Measurements from ENCODE around the gene PTGR3. TPM values are rescaled to one million over a fixed set of nuclear protein-coding genes. Genes with fewer than 3 reads are reported as not detected.

The PTGR3 gene
- total RNA-seq, 2 donors from 2014 or later = 43.4 to 59.1 TPM

DNA sequence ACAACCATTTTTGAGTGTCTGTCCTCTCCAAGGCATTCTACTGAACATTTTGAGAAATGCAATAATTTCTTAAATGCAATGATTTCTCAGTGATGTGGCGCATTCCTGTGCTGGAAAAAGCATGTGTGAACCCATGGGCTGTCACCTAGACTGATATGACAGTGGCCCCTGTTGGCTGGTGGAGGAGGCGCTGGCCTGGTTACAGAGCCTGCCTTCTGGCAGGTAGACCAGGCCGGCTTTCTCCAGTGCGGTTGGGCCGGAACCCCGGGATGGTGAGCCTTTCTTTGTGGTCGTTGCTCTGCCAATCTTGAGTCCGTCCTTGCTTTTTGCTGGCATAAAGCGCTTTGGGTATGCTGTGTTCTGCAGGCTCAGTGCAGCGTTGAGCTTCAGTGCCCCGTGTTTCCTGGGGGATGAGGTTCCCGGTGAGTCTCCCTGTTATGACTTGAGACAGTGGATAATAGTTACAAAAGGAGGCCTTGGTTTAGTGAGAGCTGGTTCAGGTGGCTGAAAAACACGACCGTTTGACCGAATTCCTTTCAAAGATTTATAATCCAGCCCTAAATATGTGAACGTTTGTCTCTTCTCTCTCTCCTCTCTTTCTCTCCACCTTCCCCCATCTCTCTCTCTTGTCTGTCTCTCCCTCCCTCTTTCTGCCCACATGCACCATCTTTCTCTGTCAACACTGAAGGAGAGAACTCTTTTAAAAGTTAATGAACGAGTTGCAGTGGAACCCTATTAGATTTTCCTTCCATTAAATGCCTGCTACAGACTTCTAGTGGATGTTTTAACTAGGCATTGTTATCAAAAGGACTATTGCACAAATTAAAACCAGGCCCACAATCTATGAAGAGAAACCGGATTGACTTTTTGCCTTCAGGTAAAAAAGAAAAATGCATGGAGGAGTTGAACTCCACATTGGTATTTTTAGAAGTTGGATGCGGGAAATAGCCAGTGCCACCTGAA lies 35.7 kb upstream of the PTGR3 start:
- no peaks in the 10 kb centered on the region for H3K27me3 ChIP-seq
- no peaks in the 10 kb centered on the region for H3K4me1 ChIP-seq
- H3K4me3 ChIP-seq = no peak overlapping the region
- no peak overlapping the region for H3K27ac ChIP-seq
- H3K36me3 ChIP-seq = no peaks in the 10 kb centered on the region
- no peaks in the 10 kb centered on the region for H3K9me3 ChIP-seq
- intact Hi-C loops (cut with DNase I) = no loop called here
- DNase-seq = no peak
- TF ChIP-seq, protein P1, sequence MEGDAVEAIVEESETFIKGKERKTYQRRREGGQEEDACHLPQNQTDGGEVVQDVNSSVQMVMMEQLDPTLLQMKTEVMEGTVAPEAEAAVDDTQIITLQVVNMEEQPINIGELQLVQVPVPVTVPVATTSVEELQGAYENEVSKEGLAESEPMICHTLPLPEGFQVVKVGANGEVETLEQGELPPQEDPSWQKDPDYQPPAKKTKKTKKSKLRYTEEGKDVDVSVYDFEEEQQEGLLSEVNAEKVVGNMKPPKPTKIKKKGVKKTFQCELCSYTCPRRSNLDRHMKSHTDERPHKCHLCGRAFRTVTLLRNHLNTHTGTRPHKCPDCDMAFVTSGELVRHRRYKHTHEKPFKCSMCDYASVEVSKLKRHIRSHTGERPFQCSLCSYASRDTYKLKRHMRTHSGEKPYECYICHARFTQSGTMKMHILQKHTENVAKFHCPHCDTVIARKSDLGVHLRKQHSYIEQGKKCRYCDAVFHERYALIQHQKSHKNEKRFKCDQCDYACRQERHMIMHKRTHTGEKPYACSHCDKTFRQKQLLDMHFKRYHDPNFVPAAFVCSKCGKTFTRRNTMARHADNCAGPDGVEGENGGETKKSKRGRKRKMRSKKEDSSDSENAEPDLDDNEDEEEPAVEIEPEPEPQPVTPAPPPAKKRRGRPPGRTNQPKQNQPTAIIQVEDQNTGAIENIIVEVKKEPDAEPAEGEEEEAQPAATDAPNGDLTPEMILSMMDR (IDR thresholded peaks at IDR 0.05) = peak; percentile 21
- no peak overlapping the region for H3K9ac ChIP-seq (ENCODE audit: low read depth in 2 of 2, low read length in 2 of 2)

DNA sequence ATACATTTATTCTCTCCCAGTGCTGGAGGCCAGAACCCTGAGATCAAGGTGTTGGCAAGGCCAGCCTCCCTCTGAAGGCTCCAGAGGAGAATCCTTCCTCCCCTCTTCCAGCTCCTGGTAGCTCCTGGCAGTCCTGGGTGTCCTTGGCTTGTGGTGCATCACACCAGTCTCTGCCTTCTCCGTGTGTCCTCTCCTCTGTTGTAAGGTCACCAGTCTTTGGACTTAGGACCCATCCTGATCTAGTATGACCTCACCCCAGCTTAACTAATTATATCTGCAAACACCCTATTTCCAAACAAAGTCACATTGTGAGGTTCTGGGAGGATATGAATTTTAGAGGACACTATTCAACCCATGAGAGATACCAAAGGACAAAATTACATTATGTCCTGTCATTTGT lies 32.8 kb upstream of the PTGR3 start:
- Histone ChIP-seq H3K9ac (ENCODE audit: low read depth in 2 of 2, low read length in 2 of 2) (no peak overlapping the region), H3K27me3 (no peaks in the 10 kb centered on the region), H3K27ac (no peak overlapping the region), H3K36me3 (no peaks in the 10 kb centered on the region), H3K9me3 (no peaks in the 10 kb centered on the region), H3K4me3 (no peak overlapping the region), H3K4me1 (no peaks in the 10 kb centered on the region)
- intact Hi-C loops (cut with DNase I) = no loop called here
- TF ChIP-seq, protein P1 (IDR thresholded peaks at IDR 0.05) = no peak
- DNase-seq = no peak

DNA sequence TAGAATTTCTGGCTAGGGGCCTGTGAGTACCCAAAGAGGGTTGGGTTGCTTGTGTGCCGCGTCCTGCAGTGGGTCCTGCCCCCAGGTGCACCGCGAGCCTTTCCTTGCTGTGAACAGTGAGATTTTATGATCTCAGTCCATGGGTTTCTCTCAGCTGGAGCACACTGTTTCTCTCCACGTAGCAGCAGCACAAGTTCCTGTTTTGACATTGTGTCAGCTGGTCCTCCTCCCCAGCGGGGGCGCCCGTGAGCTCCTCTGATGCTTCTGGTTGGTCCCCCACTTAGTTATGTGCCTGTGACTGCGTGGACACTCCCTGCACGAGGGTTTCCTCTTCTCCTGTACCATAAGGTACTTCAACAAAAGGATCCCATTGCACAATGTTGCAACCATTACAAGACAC lies 31.5 kb upstream of the PTGR3 start:
- TF ChIP-seq, protein P1 (IDR thresholded peaks at IDR 0.05) = no peak
- no peaks in the 10 kb centered on the region for H3K36me3 ChIP-seq
- intact Hi-C loops (cut with DNase I) = no loop called here

DNA sequence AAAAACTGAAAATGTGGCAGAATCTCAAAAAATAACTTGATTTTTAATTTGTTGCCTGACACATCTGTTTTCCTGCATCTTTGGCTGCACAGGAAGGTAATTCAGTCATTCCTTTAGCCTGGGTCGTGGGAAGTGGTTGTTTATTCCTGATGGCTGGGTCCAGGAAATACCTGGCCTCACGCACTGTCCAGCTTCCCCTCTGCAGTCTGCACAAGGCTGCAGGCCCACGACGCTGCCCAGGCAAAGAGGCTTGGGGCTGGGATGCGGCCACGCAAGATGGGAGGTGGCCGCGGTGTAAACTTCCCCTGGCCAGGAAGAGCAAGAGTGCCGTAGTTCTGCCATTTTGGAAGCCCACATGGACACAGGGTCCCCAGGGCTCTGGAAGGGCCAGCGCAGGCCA lies 29.8 kb upstream of the PTGR3 start:
- Histone ChIP-seq H3K4me1 (no peaks in the 10 kb centered on the region), H3K27me3 (no peaks in the 10 kb centered on the region), H3K9me3 (no peaks in the 10 kb centered on the region), H3K36me3 (no peaks in the 10 kb centered on the region), H3K4me3 (no peak overlapping the region), H3K9ac (ENCODE audit: low read depth in 2 of 2, low read length in 2 of 2) (no peak overlapping the region), H3K27ac (no peak overlapping the region)
- intact Hi-C loops (cut with DNase I) = no loop called here
- TF ChIP-seq, protein P1 (IDR thresholded peaks at IDR 0.05) = no peak
- no peak for DNase-seq

More for the DNA sequence above, 31.5 kb upstream of the PTGR3 start:
- Histone ChIP-seq H3K27me3 (no peaks in the 10 kb centered on the region), H3K9me3 (no peaks in the 10 kb centered on the region), H3K4me1 (no peaks in the 10 kb centered on the region), H3K27ac (no peak overlapping the region), H3K9ac (ENCODE audit: low read depth in 2 of 2, low read length in 2 of 2) (no peak overlapping the region), H3K4me3 (no peak overlapping the region)
- DNase-seq = no peak

DNA sequence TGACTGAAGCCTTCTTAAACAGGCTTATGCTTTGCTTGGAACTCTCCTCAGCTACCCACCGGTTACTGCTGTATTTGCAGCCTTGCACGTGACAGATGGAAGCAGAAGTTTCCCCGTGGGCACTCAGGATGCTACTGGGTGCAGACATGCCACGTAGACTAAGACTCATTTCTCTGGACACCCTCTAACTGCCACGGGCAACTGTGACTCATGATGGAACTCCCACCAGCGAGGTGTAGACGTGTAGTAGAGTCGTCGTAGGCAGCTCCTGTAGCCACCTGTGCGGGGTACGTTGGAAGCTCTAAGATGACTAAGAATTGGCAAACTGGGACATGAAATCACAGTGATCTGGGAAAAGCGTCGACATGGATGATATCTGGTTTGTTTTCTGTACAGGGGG lies 29.2 kb upstream of the PTGR3 start:
- no peak overlapping the region for H3K27ac ChIP-seq
- H3K27me3 ChIP-seq = no peaks in the 10 kb centered on the region
- H3K9me3 ChIP-seq = no peaks in the 10 kb centered on the region
- intact Hi-C loops (cut with DNase I) = no loop called here
- H3K4me1 ChIP-seq = no peaks in the 10 kb centered on the region
- no peak overlapping the region for H3K9ac ChIP-seq (ENCODE audit: low read depth in 2 of 2, low read length in 2 of 2)
- no peaks in the 10 kb centered on the region for H3K36me3 ChIP-seq
- H3K4me3 ChIP-seq = no peak overlapping the region
- no peak for DNase-seq
- TF ChIP-seq, protein P1 (IDR thresholded peaks at IDR 0.05) = no peak
